ENCODE data around the gene RCL1.
"Not testable (repeated sequence)": the region's sequence is repeated elsewhere in the genome, so short reads cannot be mapped to it uniquely, and the experiment has no call there.

RCL1 gene

GRCh38 chr9:4784403-4784802, 8.3 kb upstream of the RCL1 start:
- DNase-seq: no peak

GRCh38 chr9:4786599-4786998, 6.1 kb upstream of the RCL1 start:
- no peak for DNase-seq

GRCh38 chr9:4787876-4788275, 4.9 kb upstream of the RCL1 start:
- DNase-seq: no peak

GRCh38 chr9:4788703-4789102, 4.0 kb upstream of the RCL1 start:
- no peak for DNase-seq

- DNase-seq: no peak
Measured at GRCh38 chr9:4792054-4792571, 631 bp upstream of the RCL1 start.

- DNase-seq: no peak
Measured at GRCh38 chr9:4793459-4794395, 983 bp downstream of the RCL1 start.

- no peak for DNase-seq
Measured at GRCh38 chr9:4794691-4795090, 1.9 kb downstream of the RCL1 start.

GRCh38 chr9:4795108-4795507, 2.4 kb downstream of the RCL1 start:
- not testable (repeated sequence) for DNase-seq

- DNase-seq: no peak
Measured at GRCh38 chr9:4796530-4796929, 3.8 kb downstream of the RCL1 start.

GRCh38 chr9:4796988-4797853, 4.5 kb downstream of the RCL1 start:
- peak; percentile 31 for DNase-seq

- DNase-seq: no peak
Measured at GRCh38 chr9:4797854-4798150, 5.1 kb downstream of the RCL1 start.

GRCh38 chr9:4798281-4799032, 5.7 kb downstream of the RCL1 start:
- DNase-seq: no peak

- DNase-seq: no peak
Measured at GRCh38 chr9:4799033-4799430, 6.3 kb downstream of the RCL1 start.

- DNase-seq: no peak
Measured at GRCh38 chr9:4799775-4800174, 7.0 kb downstream of the RCL1 start.

GRCh38 chr9:4801156-4801555, 8.4 kb downstream of the RCL1 start:
- DNase-seq: no peak

GRCh38 chr9:4803670-4804530, 11.2 kb downstream of the RCL1 start:
- DNase-seq: no peak

GRCh38 chr9:4804531-4805016, 11.8 kb downstream of the RCL1 start:
- DNase-seq: no peak

- DNase-seq: no peak
Measured at GRCh38 chr9:4805191-4805918, 12.6 kb downstream of the RCL1 start.

- no peak for DNase-seq
Measured at GRCh38 chr9:4810565-4810964, 17.8 kb downstream of the RCL1 start.

- no peak for DNase-seq
Measured at GRCh38 chr9:4811824-4812223, 19.1 kb downstream of the RCL1 start.

GRCh38 chr9:4812858-4813257, 20.1 kb downstream of the RCL1 start:
- DNase-seq: no peak

Measured in fibroblast of skin of right quadriceps (primary cell).